ENCODE results near the gene TSTD2.

The TSTD2 gene

GRCh38 chr9:97579914-97580313 lies 53.3 kb downstream of the TSTD2 start:
- no peaks in the 10 kb centered on the region for H3F3A ChIP-seq (ENCODE audit: insufficient read depth, low read length)
- H3K4me1 ChIP-seq (ENCODE audit: low read length), result no peaks in the 10 kb centered on the region
- no peaks in the 10 kb centered on the region for H3K36me3 ChIP-seq (replicated peaks; ENCODE audit: insufficient read depth, low read length)
- H2AFZ ChIP-seq (ENCODE audit: low read length), result no peak overlapping the region
- no peaks in the 10 kb centered on the region for H4K20me1 ChIP-seq (ENCODE audit: insufficient read depth, low read length)
- no peak overlapping the region for H3K4me2 ChIP-seq (ENCODE audit: low read depth, low read length)
- H3K9me2 ChIP-seq (replicated peaks; ENCODE audit: insufficient read depth, low read length), result no peaks in the 10 kb centered on the region
- TF ChIP-seq EZH2 (optimal IDR thresholded peaks at IDR 0.05; ENCODE audit: low read depth, low read length) (no peak), CTCF (IDR thresholded peaks at IDR 0.05; ENCODE audit: low read length) (no peak), EZH2phosphoT487 (IDR thresholded peaks at IDR 0.05; ENCODE audit: low read length) (no peak)
- no peaks in the 10 kb centered on the region for H3K27me3 ChIP-seq (replicated peaks; ENCODE audit: insufficient read depth, low read length)
- DNase-seq, result no peak
- H3K4me3 ChIP-seq (ENCODE audit: low read length), result no peak overlapping the region
- no peak overlapping the region for H3K27ac ChIP-seq (ENCODE audit: low read length)
- no peaks in the 10 kb centered on the region for H3K9me3 ChIP-seq (replicated peaks; ENCODE audit: insufficient read depth, low read length)
- H3K9ac ChIP-seq (ENCODE audit: low read length), result no peak overlapping the region
- no peaks in the 10 kb centered on the region for H3K79me2 ChIP-seq (ENCODE audit: low read length)

- Histone ChIP-seq H3K9ac (ENCODE audit: low read length) (no peak overlapping the region), H3K9me2 (replicated peaks; ENCODE audit: insufficient read depth, low read length) (no peaks in the 10 kb centered on the region), H3K9me3 (replicated peaks; ENCODE audit: insufficient read depth, low read length) (no peaks in the 10 kb centered on the region), H3F3A (ENCODE audit: insufficient read depth, low read length) (no peaks in the 10 kb centered on the region), H3K4me3 (ENCODE audit: low read length) (no peak overlapping the region), H3K27me3 (replicated peaks; ENCODE audit: insufficient read depth, low read length) (no peaks in the 10 kb centered on the region), H3K4me2 (ENCODE audit: low read depth, low read length) (no peak overlapping the region), H3K4me1 (ENCODE audit: low read length) (no peaks in the 10 kb centered on the region), H4K20me1 (ENCODE audit: insufficient read depth, low read length) (no peaks in the 10 kb centered on the region), H3K36me3 (replicated peaks; ENCODE audit: insufficient read depth, low read length) (no peaks in the 10 kb centered on the region), H2AFZ (ENCODE audit: low read length) (no peak overlapping the region), H3K27ac (ENCODE audit: low read length) (no peak overlapping the region), H3K79me2 (ENCODE audit: low read length) (no peaks in the 10 kb centered on the region)
- no peak for TF ChIP-seq EZH2phosphoT487 (IDR thresholded peaks at IDR 0.05; ENCODE audit: low read length)
- no peak for TF ChIP-seq CTCF (IDR thresholded peaks at IDR 0.05; ENCODE audit: low read length)
- no peak for TF ChIP-seq EZH2 (optimal IDR thresholded peaks at IDR 0.05; ENCODE audit: low read depth, low read length)
- DNase-seq, result no peak
Observed at GRCh38 chr9:97578846-97579245, 54.3 kb downstream of the TSTD2 start.

GRCh38 chr9:97577051-97577450 lies 56.1 kb downstream of the TSTD2 start:
- Histone ChIP-seq H3K27me3 (replicated peaks; ENCODE audit: insufficient read depth, low read length) (no peaks in the 10 kb centered on the region), H3K9me2 (replicated peaks; ENCODE audit: insufficient read depth, low read length) (no peaks in the 10 kb centered on the region), H3K36me3 (replicated peaks; ENCODE audit: insufficient read depth, low read length) (no peaks in the 10 kb centered on the region), H3K79me2 (ENCODE audit: low read length) (no peaks in the 10 kb centered on the region), H3K4me2 (ENCODE audit: low read depth, low read length) (no peak overlapping the region), H3F3A (ENCODE audit: insufficient read depth, low read length) (no peaks in the 10 kb centered on the region), H3K4me1 (ENCODE audit: low read length) (no peaks in the 10 kb centered on the region), H4K20me1 (ENCODE audit: insufficient read depth, low read length) (no peaks in the 10 kb centered on the region), H3K9me3 (replicated peaks; ENCODE audit: insufficient read depth, low read length) (no peaks in the 10 kb centered on the region), H3K9ac (ENCODE audit: low read length) (no peak overlapping the region), H2AFZ (ENCODE audit: low read length) (no peak overlapping the region), H3K27ac (ENCODE audit: low read length) (no peak overlapping the region), H3K4me3 (ENCODE audit: low read length) (no peak overlapping the region)
- DNase-seq, result no peak
- TF ChIP-seq EZH2phosphoT487 (IDR thresholded peaks at IDR 0.05; ENCODE audit: low read length), result no peak
- TF ChIP-seq CTCF (IDR thresholded peaks at IDR 0.05; ENCODE audit: low read length), result no peak

Data from MM.1S (cell line).